Transverse colon (tissue), 4 donors: ENCODE measurements around the gene CPZ.

Experiments used
- EP300 ChIP-seq: sonication (generic); formaldehyde crosslinking; IDR thresholded peaks from one replicate; pipeline ENCODE4 v1.6.1; 2017; ENCODE audit warnings: antibody characterized with exemption, low read depth
- POLR2A ChIP-seq: fragments of 450-650 bp; IDR thresholded peaks from one replicate; pipeline ENCODE4 v1.6.1; 2016; ENCODE audit warnings: antibody characterized with exemption, mild to moderate bottlenecking, moderate library complexity
- POLR2AphosphoS5 ChIP-seq, 3 donors: sonication (generic); formaldehyde crosslinking; IDR thresholded peaks; one replicate each; pipeline ENCODE4 v1.6.1; 2016; ENCODE audit warnings: antibody characterized with exemption in 3 of 3
- TF ChIP-seq, protein P1 (sequence below), 5 experiments: fragments of 200-600 bp in 3 of 5; fragments of 450-650 bp in 2 of 5; sonication (generic) in 3 of 5; IDR thresholded peaks; 1 replicate in 2 of 5; 2 replicates in 3 of 5; pipeline ENCODE4 v1.5.1; 2016 to 2017; ENCODE audit warnings: antibody characterized with exemption in 5 of 5, inconsistent platforms in 3 of 5, mild to moderate bottlenecking in 2 of 5, moderate library complexity in 1 of 5

DNA sequence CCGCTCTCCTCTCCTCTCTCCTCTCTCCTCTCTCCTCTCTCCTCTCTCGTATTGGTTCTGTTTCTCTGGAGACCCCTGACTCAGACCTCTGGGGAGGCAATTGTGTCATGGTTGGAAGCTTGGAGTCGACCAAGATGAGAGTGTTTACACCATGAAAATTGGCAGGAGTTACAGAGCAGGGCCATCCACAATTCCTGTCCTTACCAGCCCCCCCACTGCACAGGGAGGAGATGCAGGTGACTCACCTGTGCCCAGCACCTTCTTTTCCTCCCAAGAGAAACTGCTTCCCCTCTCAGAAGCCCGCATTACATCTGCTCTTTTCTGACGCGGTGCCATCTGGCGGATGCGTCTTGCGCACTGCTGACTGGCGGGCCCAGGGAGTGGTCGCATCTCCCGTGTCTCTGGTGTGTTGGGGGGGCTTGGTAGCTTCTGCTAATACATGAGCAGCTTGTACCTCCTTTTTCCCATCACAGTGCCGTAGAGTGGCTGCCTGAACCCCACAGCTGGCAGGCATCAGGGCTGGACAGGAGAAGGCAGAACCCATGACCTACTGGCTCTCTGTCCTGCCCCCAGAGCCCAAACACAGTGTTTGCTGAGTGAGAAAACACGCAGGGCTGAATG is 43.7 kb upstream of the CPZ start:
- no peak for TF ChIP-seq POLR2AphosphoS5 (IDR thresholded peaks at IDR 0.05)
- TF ChIP-seq, protein P1, sequence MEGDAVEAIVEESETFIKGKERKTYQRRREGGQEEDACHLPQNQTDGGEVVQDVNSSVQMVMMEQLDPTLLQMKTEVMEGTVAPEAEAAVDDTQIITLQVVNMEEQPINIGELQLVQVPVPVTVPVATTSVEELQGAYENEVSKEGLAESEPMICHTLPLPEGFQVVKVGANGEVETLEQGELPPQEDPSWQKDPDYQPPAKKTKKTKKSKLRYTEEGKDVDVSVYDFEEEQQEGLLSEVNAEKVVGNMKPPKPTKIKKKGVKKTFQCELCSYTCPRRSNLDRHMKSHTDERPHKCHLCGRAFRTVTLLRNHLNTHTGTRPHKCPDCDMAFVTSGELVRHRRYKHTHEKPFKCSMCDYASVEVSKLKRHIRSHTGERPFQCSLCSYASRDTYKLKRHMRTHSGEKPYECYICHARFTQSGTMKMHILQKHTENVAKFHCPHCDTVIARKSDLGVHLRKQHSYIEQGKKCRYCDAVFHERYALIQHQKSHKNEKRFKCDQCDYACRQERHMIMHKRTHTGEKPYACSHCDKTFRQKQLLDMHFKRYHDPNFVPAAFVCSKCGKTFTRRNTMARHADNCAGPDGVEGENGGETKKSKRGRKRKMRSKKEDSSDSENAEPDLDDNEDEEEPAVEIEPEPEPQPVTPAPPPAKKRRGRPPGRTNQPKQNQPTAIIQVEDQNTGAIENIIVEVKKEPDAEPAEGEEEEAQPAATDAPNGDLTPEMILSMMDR (IDR thresholded peaks at IDR 0.05), result no peak
- no peak for TF ChIP-seq POLR2A
- TF ChIP-seq EP300, result no peak
